ENCODE results near the gene TAAR2.

TAAR2 gene

GRCh38 chr6:132569170-132569569, 54.9 kb downstream of the TAAR2 start:
- DNase-seq (ENCODE audit: low read depth): no peak
- H3K4me3 ChIP-seq (ENCODE audit: low read length): no peak overlapping the region
- TF ChIP-seq CTCF (conservative IDR thresholded peaks at IDR 0.05; ENCODE audit: low read depth, low read length): no peak

- no peak for TF ChIP-seq CTCF (conservative IDR thresholded peaks at IDR 0.05; ENCODE audit: low read depth, low read length)
- DNase-seq (ENCODE audit: low read depth): no peak
- H3K4me3 ChIP-seq (ENCODE audit: low read length): no peak overlapping the region
These were observed 55.5 kb downstream of the TAAR2 start for GRCh38 chr6:132568611-132569010.

- no peak for TF ChIP-seq CTCF (conservative IDR thresholded peaks at IDR 0.05; ENCODE audit: low read depth, low read length)
- peak; percentile 0 for DNase-seq (ENCODE audit: low read depth)
- no peak overlapping the region for H3K4me3 ChIP-seq (ENCODE audit: low read length)
These were observed 56.5 kb downstream of the TAAR2 start for GRCh38 chr6:132567566-132567965.
